ENCODE results near the gene FRZB.

- no peak for TF ChIP-seq CTCF (IDR thresholded peaks at IDR 0.05; ENCODE audit: low read length)
- no peak for TF ChIP-seq EZH2 (IDR thresholded peaks at IDR 0.05; ENCODE audit: borderline replicate concordance, low read length)
Observed at GRCh38 chr2:182824056-182824766, 42.2 kb downstream of the FRZB start.

All from OCI-LY1 (cell line).